ENCODE measurements around the gene GATA3. TPM values are rescaled to one million over a fixed set of nuclear protein-coding genes. Genes with fewer than 3 reads are reported as not detected.

The GATA3 gene
- total RNA-seq, 3 donors from 2014 or later: 0.48 to 36.4 (median 28.2) TPM

GRCh38 chr10:8104005-8104404, 49.5 kb downstream of the GATA3 start:
- no peaks in the 10 kb centered on the region for H3K4me1 ChIP-seq
- TF ChIP-seq POLR2AphosphoS5 (IDR thresholded peaks at IDR 0.05) (no peak), CTCF (IDR thresholded peaks at IDR 0.05) (no peak), POLR2A (IDR thresholded peaks at IDR 0.05) (no peak)
- intact Hi-C loops (cut with DNase I; ENCODE audit: low total_unique reads): no loop called here
- H3K27ac ChIP-seq: no peak overlapping the region
- no peak for DNase-seq (ENCODE audit: low spot score in 2 of 2)
- no peaks in the 10 kb centered on the region for H3K9me3 ChIP-seq
- no peaks in the 10 kb centered on the region for H3K27me3 ChIP-seq
- H3K4me3 ChIP-seq: no peak overlapping the region
- H3K36me3 ChIP-seq: no peaks in the 10 kb centered on the region

- Histone ChIP-seq H3K4me1 (no peaks in the 10 kb centered on the region), H3K27me3 (no peaks in the 10 kb centered on the region), H3K4me3 (no peak overlapping the region), H3K27ac (no peak overlapping the region), H3K9me3 (no peaks in the 10 kb centered on the region), H3K36me3 (no peaks in the 10 kb centered on the region)
- DNase-seq (ENCODE audit: low spot score in 2 of 2): no peak
- TF ChIP-seq POLR2A (IDR thresholded peaks at IDR 0.05) (no peak), POLR2AphosphoS5 (IDR thresholded peaks at IDR 0.05) (no peak), CTCF (IDR thresholded peaks at IDR 0.05) (no peak)
- intact Hi-C loops (cut with DNase I; ENCODE audit: low total_unique reads): no loop called here
These were observed 50.2 kb downstream of the GATA3 start for GRCh38 chr10:8104721-8105120.

- no peak overlapping the region for H3K27ac ChIP-seq
- intact Hi-C loops (cut with DNase I; ENCODE audit: low total_unique reads): no loop called here
- H3K4me3 ChIP-seq: no peak overlapping the region
- no peak for DNase-seq (ENCODE audit: low spot score in 2 of 2)
- no peaks in the 10 kb centered on the region for H3K9me3 ChIP-seq
- no peaks in the 10 kb centered on the region for H3K36me3 ChIP-seq
- TF ChIP-seq POLR2AphosphoS5 (IDR thresholded peaks at IDR 0.05) (no peak), CTCF (IDR thresholded peaks at IDR 0.05) (no peak), POLR2A (IDR thresholded peaks at IDR 0.05) (no peak)
- H3K27me3 ChIP-seq: no peaks in the 10 kb centered on the region
- H3K4me1 ChIP-seq: no peaks in the 10 kb centered on the region
These were observed 51.4 kb downstream of the GATA3 start for GRCh38 chr10:8105932-8106331.

- Histone ChIP-seq H3K4me1 (no peaks in the 10 kb centered on the region), H3K27me3 (no peaks in the 10 kb centered on the region), H3K27ac (no peak overlapping the region), H3K36me3 (no peaks in the 10 kb centered on the region), H3K4me3 (no peak overlapping the region), H3K9me3 (no peaks in the 10 kb centered on the region)
- intact Hi-C loops (cut with DNase I; ENCODE audit: low total_unique reads): no loop called here
- no peak for DNase-seq (ENCODE audit: low spot score in 2 of 2)
- TF ChIP-seq POLR2AphosphoS5 (IDR thresholded peaks at IDR 0.05) (no peak), POLR2A (IDR thresholded peaks at IDR 0.05) (no peak)
These were observed 57.9 kb downstream of the GATA3 start for GRCh38 chr10:8112230-8112905.

GRCh38 chr10:8112942-8113442, 58.5 kb downstream of the GATA3 start:
- TF ChIP-seq POLR2AphosphoS5 (IDR thresholded peaks at IDR 0.05) (no peak), POLR2A (IDR thresholded peaks at IDR 0.05) (no peak), CTCF (IDR thresholded peaks at IDR 0.05) (no peak)
- H3K36me3 ChIP-seq: no peaks in the 10 kb centered on the region
- intact Hi-C loops (cut with DNase I; ENCODE audit: low total_unique reads): no loop called here
- no peaks in the 10 kb centered on the region for H3K9me3 ChIP-seq
- H3K27ac ChIP-seq: no peak overlapping the region
- DNase-seq (ENCODE audit: low spot score in 2 of 2): no peak
- no peaks in the 10 kb centered on the region for H3K4me1 ChIP-seq
- no peaks in the 10 kb centered on the region for H3K27me3 ChIP-seq
- H3K4me3 ChIP-seq: no peak overlapping the region

Data from breast epithelium (tissue), 4 donors.